Hematopoietic multipotent progenitor cell treated with erythropoietin and hydrocortisone succinate and interleukin-3 and kit ligand, for 15 days (in vitro differentiated cells): ENCODE data around the gene GP9.
"Not testable (repeated sequence)": the region's sequence is repeated elsewhere in the genome, so short reads cannot be mapped to it uniquely, and the experiment has no call there.

Source experiments
- DNase-seq: peaks from one replicate; pipeline ENCODE4 v3.0.0-alpha.2; 2015; ENCODE audit warnings: low spot score

GP9 gene

GRCh38 chr3:129050556-129051295 is 9.9 kb upstream of the GP9 start:
- DNase-seq = no peak

DNA sequence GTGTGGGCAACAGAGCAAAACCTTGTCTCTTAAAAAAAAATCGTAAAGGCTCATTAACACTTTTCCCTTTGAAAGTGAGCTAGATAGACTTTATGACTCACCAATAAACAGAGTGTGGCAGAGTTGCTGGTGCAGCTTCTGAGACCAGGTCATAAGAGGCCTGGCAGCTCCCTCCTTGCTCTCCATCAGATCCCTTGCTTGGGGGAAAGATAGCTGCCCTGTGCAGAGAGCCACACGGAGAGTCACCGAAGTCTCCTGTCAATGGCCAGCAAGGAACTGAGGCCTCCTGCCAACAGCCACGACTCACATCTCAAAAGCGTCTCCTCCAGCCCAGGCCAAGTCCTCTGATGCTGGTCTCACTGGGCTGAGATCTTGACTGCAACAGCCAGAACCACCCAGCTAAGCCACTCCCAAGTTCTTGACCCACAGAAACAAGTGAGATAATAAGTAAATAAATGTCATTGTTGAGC is 8.7 kb upstream of the GP9 start:
- peak; percentile 54 for DNase-seq

DNA sequence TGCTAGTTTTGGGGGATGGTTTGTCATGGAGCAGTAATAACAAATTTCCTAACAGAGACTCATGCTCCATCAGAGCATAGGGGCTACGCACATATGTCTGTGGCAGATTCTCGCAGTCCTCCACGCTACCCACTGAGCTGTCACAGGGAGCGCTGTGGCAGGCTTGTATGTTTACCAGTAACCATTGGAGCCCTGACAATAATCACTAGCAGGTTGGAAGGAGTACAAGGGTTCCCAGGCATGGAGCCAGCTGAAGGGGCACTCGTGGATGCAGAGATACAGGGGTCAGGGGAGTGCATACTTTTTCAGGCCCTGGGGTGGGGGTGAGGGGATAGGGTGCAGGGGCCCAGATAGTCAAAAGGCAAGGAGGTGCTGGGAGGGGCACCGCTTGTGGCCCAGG is 7.9 kb upstream of the GP9 start:
- DNase-seq = peak; percentile 73

GRCh38 chr3:129054605-129055104 is 5.9 kb upstream of the GP9 start:
- DNase-seq = peak; percentile 51

DNA sequence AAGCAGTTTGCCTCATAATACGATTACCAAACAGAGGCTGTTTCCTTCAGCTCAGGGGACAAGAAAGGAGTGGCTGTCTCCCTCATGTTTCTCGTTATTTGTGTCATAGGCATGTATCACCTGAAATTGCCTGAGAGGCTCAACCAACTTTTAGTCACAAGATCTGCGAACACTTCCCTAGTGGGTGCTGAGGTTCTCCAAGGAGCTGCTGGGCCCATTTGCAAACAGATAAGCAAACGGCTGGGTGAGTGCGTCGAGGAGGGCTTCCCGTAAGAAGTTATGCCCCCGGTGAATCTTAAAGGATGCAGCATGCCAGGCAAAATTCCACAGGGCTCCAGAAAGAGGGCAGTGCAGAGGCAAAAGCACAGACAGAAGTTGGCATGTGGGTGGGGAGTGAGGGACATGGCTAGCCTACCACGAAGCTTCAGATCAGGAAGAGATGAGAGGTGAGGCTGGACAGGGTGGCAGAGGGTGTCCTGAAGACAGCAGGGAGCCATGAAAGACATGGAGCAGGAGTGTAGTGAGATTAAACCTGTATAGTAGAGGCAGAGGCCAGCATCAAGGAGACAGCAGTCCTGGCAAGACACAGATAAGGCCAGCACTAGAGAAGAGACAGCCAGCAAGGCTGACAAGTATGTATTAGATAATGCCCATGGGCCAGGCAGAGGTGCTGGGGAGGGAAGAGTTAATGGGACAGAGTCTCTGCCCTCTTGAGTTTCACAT is 4.0 kb upstream of the GP9 start:
- DNase-seq = peak; percentile 93

DNA sequence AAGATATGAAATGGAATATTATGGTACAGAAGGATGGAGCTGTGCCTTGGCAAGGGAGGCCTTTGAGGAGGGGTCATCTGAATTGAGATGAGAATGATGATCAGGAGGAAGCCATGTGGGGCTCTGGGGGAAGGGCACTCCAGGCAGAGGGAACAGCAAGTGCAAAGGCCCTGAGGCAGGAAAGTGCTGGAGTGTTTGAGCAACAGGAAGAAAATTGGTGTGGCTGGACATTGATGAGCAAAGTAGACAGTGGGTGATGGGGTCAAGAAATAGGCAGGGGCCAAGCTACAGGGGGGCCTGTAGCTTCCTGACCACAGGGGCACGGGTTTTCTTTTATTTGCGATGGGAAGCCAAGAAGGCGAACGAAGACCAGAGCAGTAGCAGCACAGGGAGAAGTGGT is 3.3 kb upstream of the GP9 start:
- DNase-seq = no peak

- DNase-seq = peak; percentile 88
These were observed 2.0 kb upstream of the GP9 start for GRCh38 chr3:129058441-129059200.

DNA sequence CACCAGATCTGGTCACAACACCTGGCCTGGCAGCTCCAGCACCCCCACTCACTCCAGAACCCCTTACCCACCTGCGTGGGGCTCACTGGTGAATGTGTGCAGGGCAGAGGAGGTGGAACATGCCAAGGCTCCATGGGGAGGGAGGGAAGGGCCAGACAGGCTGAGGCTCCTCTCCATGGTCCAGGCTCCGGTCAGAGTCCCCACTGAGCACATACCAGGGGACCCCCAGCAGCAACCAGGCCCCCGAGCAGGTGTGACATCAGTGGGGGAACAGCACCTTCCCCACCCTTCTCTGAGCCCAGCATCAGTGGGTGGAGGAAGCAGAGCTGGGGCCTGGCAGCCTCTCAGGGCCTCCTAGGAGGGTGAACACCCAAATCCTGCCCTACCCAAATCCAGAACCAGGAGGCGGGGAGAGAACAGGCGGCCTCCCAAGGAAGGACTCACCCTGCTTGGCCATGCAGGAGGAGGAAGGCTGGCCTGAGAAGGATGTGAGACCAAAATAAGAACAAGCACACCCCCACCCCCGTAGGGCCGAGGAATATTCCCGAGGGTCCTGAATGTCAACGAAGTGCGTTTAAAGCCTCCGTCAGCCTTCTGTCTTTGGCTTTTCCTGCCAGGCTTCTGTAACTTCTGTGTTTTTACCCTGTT is 1.1 kb upstream of the GP9 start:
- peak; percentile 27 for DNase-seq

DNA sequence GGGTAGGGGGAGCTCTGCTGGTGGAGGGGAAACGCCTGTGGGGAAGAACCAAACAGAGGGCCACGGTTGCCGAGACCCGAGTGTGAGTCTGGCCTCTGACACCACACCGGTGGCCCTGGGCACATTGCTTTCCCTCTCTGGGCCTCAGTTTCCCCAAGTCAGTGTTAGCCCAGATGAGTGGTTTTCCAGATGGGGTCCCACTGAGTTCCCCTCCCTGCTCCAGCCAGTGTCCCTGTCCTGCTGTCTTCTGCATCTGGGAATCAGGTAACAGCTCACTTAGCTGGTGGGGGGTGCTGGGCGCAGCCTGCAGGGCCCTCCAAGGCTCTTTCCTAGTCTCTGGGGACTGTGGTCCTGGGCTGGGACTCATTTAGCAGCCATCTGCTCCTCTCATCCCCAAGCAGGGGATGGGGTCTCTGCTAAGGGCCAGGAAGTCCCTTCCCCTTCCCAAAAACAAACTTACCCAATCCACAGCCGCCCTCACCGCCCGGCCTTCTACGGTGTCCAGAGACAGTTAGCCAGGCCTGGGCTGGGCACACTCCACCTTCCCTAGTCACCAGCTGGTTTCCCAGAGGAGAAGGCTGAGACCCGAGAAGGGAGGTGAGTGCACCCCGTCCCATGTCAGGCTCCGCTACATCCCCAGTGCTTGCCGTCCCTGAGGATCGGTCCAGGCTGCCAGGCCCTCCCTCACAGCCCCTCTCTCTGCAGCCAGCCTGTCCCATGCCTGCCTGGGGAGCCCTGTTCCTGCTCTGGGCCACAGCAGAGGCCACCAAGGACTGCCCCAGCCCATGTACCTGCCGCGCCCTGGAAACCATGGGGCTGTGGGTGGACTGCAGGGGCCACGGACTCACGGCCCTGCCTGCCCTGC is 676 bp downstream of the GP9 start:
- DNase-seq = no peak

DNA sequence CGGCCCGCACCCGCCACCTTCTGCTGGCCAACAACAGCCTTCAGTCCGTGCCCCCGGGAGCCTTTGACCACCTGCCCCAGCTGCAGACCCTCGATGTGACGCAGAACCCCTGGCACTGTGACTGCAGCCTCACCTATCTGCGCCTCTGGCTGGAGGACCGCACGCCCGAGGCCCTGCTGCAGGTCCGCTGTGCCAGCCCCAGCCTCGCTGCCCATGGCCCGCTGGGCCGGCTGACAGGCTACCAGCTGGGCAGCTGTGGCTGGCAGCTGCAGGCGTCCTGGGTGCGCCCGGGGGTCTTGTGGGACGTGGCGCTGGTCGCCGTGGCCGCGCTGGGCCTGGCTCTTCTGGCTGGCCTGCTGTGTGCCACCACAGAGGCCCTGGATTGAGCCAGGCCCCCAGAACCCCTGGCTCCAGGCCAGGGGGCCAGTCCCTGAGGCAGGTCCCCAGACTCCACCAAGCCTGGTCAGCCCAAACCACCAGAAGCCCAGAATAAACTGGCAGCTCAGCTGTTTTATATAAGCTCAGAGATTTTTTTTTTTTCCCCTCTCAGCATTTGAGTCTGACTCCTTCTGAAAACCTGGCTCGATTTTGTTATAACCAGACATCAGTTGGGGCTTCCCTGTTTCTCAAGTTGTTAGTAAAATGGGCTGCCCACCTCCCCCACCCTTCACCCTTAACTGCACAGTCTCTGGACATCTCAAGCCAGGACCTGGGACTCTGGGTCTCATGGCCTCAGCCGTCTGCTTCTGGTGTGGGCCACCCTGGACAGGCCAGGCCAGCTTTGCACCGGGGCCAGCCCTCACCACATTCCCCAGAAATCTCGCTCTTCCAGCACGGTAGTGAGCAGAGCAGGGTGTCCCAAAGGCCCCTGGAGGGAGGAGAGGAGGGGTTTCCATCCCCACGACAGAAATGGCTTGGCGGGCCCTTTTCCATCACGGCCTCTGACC is 1.6 kb downstream of the GP9 start:
- no peak for DNase-seq

GRCh38 chr3:129063091-129063640 is 2.6 kb downstream of the GP9 start:
- no peak for DNase-seq

DNA sequence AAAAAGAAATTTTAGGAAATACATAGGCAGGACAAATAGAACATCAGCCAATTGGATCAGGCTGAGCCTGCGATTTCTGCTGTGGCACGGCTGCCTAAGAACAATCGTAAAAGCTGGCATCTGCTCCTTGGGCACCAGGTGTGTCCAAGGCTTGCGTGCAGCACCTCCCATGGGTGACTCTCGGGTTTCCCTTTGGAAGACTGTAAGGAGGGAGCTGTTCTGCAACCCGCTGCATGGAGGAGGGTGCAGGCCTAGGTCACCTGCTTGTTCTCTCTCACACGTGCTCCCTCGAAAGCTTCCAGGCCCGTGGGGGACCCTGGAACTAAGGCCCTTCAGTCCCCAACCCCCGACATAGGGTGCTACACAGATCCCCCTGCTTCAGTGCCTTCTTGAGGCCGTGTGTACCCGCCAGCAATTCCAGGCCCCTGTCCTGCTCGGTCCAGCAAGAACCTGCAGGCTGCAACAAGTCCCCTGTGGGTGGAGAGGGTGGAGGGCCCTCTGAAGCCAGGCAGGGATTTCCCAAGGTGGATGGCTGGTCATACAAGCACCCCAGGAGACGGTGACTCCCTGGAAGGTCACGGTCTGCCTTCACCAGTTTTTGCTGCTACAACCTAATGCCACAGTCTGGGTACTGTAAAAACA is 3.4 kb downstream of the GP9 start:
- DNase-seq = no peak

- DNase-seq = no peak
These were observed 4.6 kb downstream of the GP9 start for GRCh38 chr3:129065016-129065719.

GRCh38 chr3:129065720-129066073 is 5.1 kb downstream of the GP9 start:
- peak; percentile 84 for DNase-seq

GRCh38 chr3:129067719-129068118 is 7.1 kb downstream of the GP9 start:
- DNase-seq = peak; percentile 67

- no peak for DNase-seq
These were observed 7.8 kb downstream of the GP9 start for GRCh38 chr3:129068291-129068886.

GRCh38 chr3:129069313-129070085 is 8.9 kb downstream of the GP9 start:
- DNase-seq = not testable (repeated sequence)
